Measurements from ENCODE around the gene GART. TPM values are rescaled to one million over a fixed set of nuclear protein-coding genes. Genes with fewer than 3 reads are reported as not detected.

Gene GART
- total RNA-seq, 1 experiment from 2014 or later = 241 TPM

- H3K27me3 ChIP-seq (ENCODE audit: insufficient read depth, low read length) = no peaks in the 10 kb centered on the region
- peak overlapping the region; percentile 95 for H3K4me2 ChIP-seq (ENCODE audit: low read length)
- H3K4me1 ChIP-seq (ENCODE audit: control insufficient read depth in 1 of 2, insufficient read depth in 2 of 2, low read length in 2 of 2) = peaks cover 5 to 13% of the 10 kb centered on the region in 2 experiments
- TF ChIP-seq RAD21 (IDR thresholded peaks at IDR 0.05; ENCODE audit: low read depth) = no peak
- no peak for TF ChIP-seq REST (IDR thresholded peaks at IDR 0.05; ENCODE audit: low read depth)
- no peak for TF ChIP-seq EGR1 (IDR thresholded peaks at IDR 0.05; ENCODE audit: low read depth)
- ChIA-PET POLR2A (interaction anchor here (0.9 to 4.2 kb wide), 7 partner anchors 11 to 76 kb away, joined by 3 to 52 read pairs (median 3); partner anchors contain the start of genes DNAJC28 and SON), CTCF (interaction anchor here (1.2 to 1.4 kb wide), 5 partner anchors 11 to 879 kb away, joined by 3 to 7 read pairs (median 6); partner anchors contain the start of gene DNAJC28), RAD21 (ENCODE audit: low non-redundant PET in 1 of 2, low total read pairs in 2 of 2, uncharacterized antibody in 2 of 2, unreplicated experiment in 2 of 2) (interaction anchor here in 1 of 2 experiments (0.7 kb wide), 1 partner anchor 535 kb away, joined by 3 read pairs; no protein-coding TSS in a partner anchor)
- intact Hi-C loops (cut with micrococcal nuclease) = no loop called here
- peak overlapping the region; percentile 78 to 92 for H3K4me3 ChIP-seq (replicated peaks in 1 of 2; ENCODE audit: low read depth in 1 of 2, low read length in 2 of 2)
- H3K9me3 ChIP-seq (ENCODE audit: control insufficient read depth in 1 of 2, insufficient read depth in 1 of 2, low read depth in 1 of 2, low read length in 2 of 2) = no peaks in the 10 kb centered on the region
- H4K20me1 ChIP-seq (ENCODE audit: insufficient read depth) = no peaks in the 10 kb centered on the region
- no peaks in the 10 kb centered on the region for H3K36me3 ChIP-seq (ENCODE audit: control insufficient read depth in 1 of 2, insufficient read depth in 2 of 2, low read length in 2 of 2)
- peak overlapping the region; percentile 66 for H3K27ac ChIP-seq (ENCODE audit: low read depth, low read length)
- H3K9ac ChIP-seq (ENCODE audit: low read length) = peak overlapping the region; percentile 78
- peak overlapping the region; percentile 56 for H2AFZ ChIP-seq (ENCODE audit: low read depth, low read length, poor library complexity, severe bottlenecking)
- ATAC-seq (no peak), DNase-seq (ENCODE audit: low read depth, low spot score) (no peak)
- H3K9me2 ChIP-seq (ENCODE audit: insufficient read depth) = no peaks in the 10 kb centered on the region
- BruUV-seq (replicated peaks) = TSS peak; percentile 81
- peaks cover 11% of the 10 kb centered on the region; the same call in 1 of the 2 replicates for H3K79me2 ChIP-seq (ENCODE audit: insufficient read depth, low read length)
Measured at GRCh38 chr21:33480481-33481103, 61.3 kb downstream of the GART start.

Measured in HCT116 (cell line).